GM12878 (cell line): Measurements from ENCODE around the gene TSPAN31. TPM values are rescaled to one million over a fixed set of nuclear protein-coding genes. Genes with fewer than 3 reads are reported as not detected.

Source experiments
- ATAC-seq: fragments of 200-7000 bp; cut with Tn5 transposase; 3 replicates; pipeline ENCODE4 v1.9.1; 2020; ENCODE audit warnings: mild to moderate bottlenecking, moderate library complexity
- BruUV-seq: library from RNA; stranded (reverse); fragments of 400-500 nt; replicated peaks from 2 replicates; lab custom pipeline; 2021; lab: Mats Ljungman, UMichigan
- CTCF ChIA-PET: fragments of 300-600 bp; sonication (Branson Sonifier 250); formaldehyde crosslinking; extraction: SDS; loops from one replicate; lab custom pipeline; 2021; ENCODE audit warnings: inconsistent platforms; lab: Yijun Ruan, JAX
- POLR2A ChIA-PET: fragments of 350-600 bp; formaldehyde crosslinking; extraction: SDS; loops from one replicate; lab custom pipeline; 2021; ENCODE audit warnings: inconsistent platforms; lab: Charles Lee
- RAD21 ChIA-PET: fragments of 300-600 bp; sonication (Branson Sonifier 250); formaldehyde crosslinking; loops from one replicate; lab custom pipeline; 2023; ENCODE audit warnings: antibody characterized with exemption; ENCODE audit not compliant: unreplicated experiment; lab: Charles Lee
- SMC1A ChIA-PET: fragments of 300-600 bp; sonication (Branson Sonifier 250); formaldehyde crosslinking; loops from one replicate; lab custom pipeline; 2023; ENCODE audit not compliant: unreplicated experiment, uncharacterized antibody; lab: Charles Lee
- DNase-seq: peaks from one replicate; pipeline ENCODE4 v3.0.0-alpha.2; 2011; ENCODE audit warnings: low read depth, low spot score
- FAIRE-seq: peaks from 3 replicates; lab custom pipeline; 2011; peaks lifted over from hg19 to GRCh38; lab: Jason Lieb, UNC
- H2AFZ ChIP-seq: 2 replicates; pipeline ENCODE4 v1.6.0; 2011; ENCODE audit warnings: low read depth, low read length, control low read depth; ENCODE audit not compliant: control insufficient read depth
- H3K27ac ChIP-seq: 2 replicates; pipeline ENCODE4 v1.5.1; 2011; ENCODE audit warnings: control low read depth; ENCODE audit not compliant: control insufficient read depth, insufficient read depth
- H3K27me3 ChIP-seq, 2 experiments: replicated peaks in 1 of 2; 2 replicates each; pipeline versions ENCODE4 v1.6.0 to v1.6.1; 2011; ENCODE audit warnings: low read length in 1 of 2; ENCODE audit not compliant: control insufficient read depth in 2 of 2, insufficient read depth in 2 of 2
- H3K36me3 ChIP-seq, 2 experiments: 2 replicates each; pipeline ENCODE4 v1.5.1; 2011; ENCODE audit warnings: low read length in 1 of 2; ENCODE audit not compliant: control insufficient read depth in 2 of 2, insufficient read depth in 2 of 2
- H3K4me1 ChIP-seq: 2 replicates; pipeline ENCODE4 v1.6.1; 2011; ENCODE audit warnings: mild to moderate bottlenecking, low read length, moderate library complexity, mixed read lengths; ENCODE audit not compliant: control insufficient read depth, insufficient read depth
- H3K4me2 ChIP-seq: 2 replicates; pipeline ENCODE4 v1.6.0; 2011; ENCODE audit warnings: control low read depth; ENCODE audit not compliant: control insufficient read depth, insufficient read depth
- H3K4me3 ChIP-seq: fragments of 200-600 bp; sonication (generic); 2 replicates; pipeline ENCODE4 v1.5.1; 2016
- H3K79me2 ChIP-seq: 2 replicates; pipeline ENCODE4 v1.6.0; 2011; ENCODE audit warnings: low read length; ENCODE audit not compliant: control insufficient read depth, insufficient read depth
- H3K9ac ChIP-seq: 2 replicates; pipeline ENCODE4 v1.8.0; 2011; ENCODE audit warnings: low read length, control low read depth, mixed read lengths; ENCODE audit not compliant: control insufficient read depth, insufficient read depth
- H3K9me3 ChIP-seq: replicated peaks from 3 replicates; pipeline ENCODE4 v1.5.1; 2011; ENCODE audit warnings: mild to moderate bottlenecking, low read length; ENCODE audit not compliant: control insufficient read depth, insufficient read depth
- H4K20me1 ChIP-seq: 2 replicates; pipeline ENCODE4 v1.6.0; 2011; ENCODE audit not compliant: control insufficient read depth, insufficient read depth
- CBX3 ChIP-seq: fragments of 200-600 bp; sonication (generic); IDR thresholded peaks from 2 replicates; pipeline ENCODE4 v1.6.1; 2016; ENCODE audit warnings: low read depth, borderline replicate concordance
- CBX5 ChIP-seq: sonication (generic); IDR thresholded peaks from 2 replicates; pipeline ENCODE4 v1.6.1; 2016; ENCODE audit warnings: low read depth, moderate library complexity, mild to moderate bottlenecking, inconsistent platforms
- EGR1 ChIP-seq, 2 experiments: IDR thresholded peaks; 1 replicate in 1 of 2; 2 replicates in 1 of 2; pipeline ENCODE4 v1.6.1; 2011 to 2012; ENCODE audit warnings: low read depth in 2 of 2, low read length in 2 of 2, borderline replicate concordance in 1 of 2, mild to moderate bottlenecking in 1 of 2, moderate library complexity in 1 of 2
- ESRRA ChIP-seq: IDR thresholded peaks from 2 replicates; pipeline ENCODE4 v1.6.1; 2012; ENCODE audit warnings: mild to moderate bottlenecking, low read length, improper control_type of control experiment
- ETV6 ChIP-seq, 2 experiments: fragments of 450-650 bp in 1 of 2; IDR thresholded peaks in 1 of 2; conservative IDR thresholded peaks in 1 of 2; 2 replicates each; pipeline ENCODE4 v1.6.1; 2014; ENCODE audit warnings: antibody characterized with exemption in 1 of 2, borderline replicate concordance in 1 of 2, low read depth in 1 of 2, mild to moderate bottlenecking in 1 of 2, moderate library complexity in 1 of 2
- KLF5 ChIP-seq: fragments of 450-650 bp; IDR thresholded peaks from 2 replicates; pipeline ENCODE4 v1.6.1; 2014; ENCODE audit warnings: mild to moderate bottlenecking; ENCODE audit not compliant: partially characterized antibody
- NFYB ChIP-seq: IDR thresholded peaks from 2 replicates; pipeline ENCODE4 v1.6.1; 2011; ENCODE audit warnings: low read depth, mild to moderate bottlenecking, low read length, improper control_type of control experiment, moderate library complexity; ENCODE audit not compliant: insufficient read depth
- RAD51 ChIP-seq: fragments of 450-650 bp; IDR thresholded peaks from 2 replicates; pipeline ENCODE4 v1.6.1; 2016; ENCODE audit warnings: moderate library complexity, mild to moderate bottlenecking, inconsistent platforms
- WGBS: methylation state at CpG from one replicate; pipeline ENCODE4 v1.1.6; 2016; ENCODE audit warnings: low lambda C conversion rate; ENCODE audit not compliant: insufficient replicate concordance, insufficient coverage; ENCODE audit errors: missing lambda C conversion rate; 5-methylcytosine and 5-hydroxymethylcytosine counted together
- in situ Hi-C: fragments of 300-500 bp; cut with MboI; formaldehyde crosslinking; loops from 9 replicates; pipeline ENCODE4 v1.14.3; 2018; ENCODE audit warnings: mixed read lengths
- intact Hi-C: fragments of 100-400 bp; cut with micrococcal nuclease; formaldehyde crosslinking; loops from one replicate; pipeline ENCODE4 v1.14.2; 2022; ENCODE audit not compliant: unreplicated experiment
- polyA plus RNA-seq, 11 experiments: library from polyadenylated mRNA; depleted of rRNA in 4 of 11; unstranded in 6 of 11; stranded (reverse) in 5 of 11; fragments of >200 nt; fragmentation: Nextera tagmentation in 4 of 11; fragmentation: Illumina TruSeq in 1 of 11; extraction: Ambion mirVana in 4 of 11; extraction: Trizol in 1 of 11; gene quantifications; 1 replicate in 1 of 11; 2 replicates in 10 of 11; pipeline versions ENCODE4 v1.2.1 to v1.2.3, GENCODE V29; 2011 to 2016; ENCODE audit warnings: inconsistent platforms in 2 of 11, missing spikeins in 2 of 11, low read depth in 1 of 11
- total RNA-seq, 4 experiments: library from RNA; depleted of rRNA in 3 of 4; stranded (reverse); fragments of >200 nt in 3 of 4; fragmentation: Illumina TruSeq in 1 of 4; extraction: Trizol in 1 of 4; gene quantifications; 2 replicates each; pipeline versions ENCODE4 v1.2.1 to v1.2.3, GENCODE V29; 2013 to 2021

Gene TSPAN31
- total and polyA plus RNA-seq, 10 of the 15 experiments (the other 5 are each of a cell fraction or from before 2014, with no cell fraction given): 11.8 to 32.2 (median 24.7) TPM

GRCh38 chr12:57776247-57776587 lies 31.4 kb downstream of the TSPAN31 start:
- FAIRE-seq: no peak

GRCh38 chr12:57777367-57777766 lies 32.5 kb downstream of the TSPAN31 start:
- H3K36me3 ChIP-seq: no peaks in the 10 kb centered on the region
- no peaks in the 10 kb centered on the region for H3K9me3 ChIP-seq
- H3K79me2 ChIP-seq: no peaks in the 10 kb centered on the region
- DNase-seq (no peak), ATAC-seq (no peak), FAIRE-seq (no peak)
- SMC1A ChIA-PET: no interaction called here
- H4K20me1 ChIP-seq: no peaks in the 10 kb centered on the region
- no peak overlapping the region for H2AFZ ChIP-seq
- no peak overlapping the region for H3K4me2 ChIP-seq
- WGBS: 98% methylated on average over 7 of the region's 7 CpGs
- intact Hi-C loops (no loop called here), in situ Hi-C loops (no loop called here)
- RAD21 ChIA-PET: no interaction called here
- H3K27ac ChIP-seq: no peak overlapping the region
- POLR2A ChIA-PET: no interaction called here
- no peak overlapping the region for H3K4me3 ChIP-seq
- H3K4me1 ChIP-seq: peaks cover 11% of the 10 kb centered on the region
- no peak overlapping the region for H3K9ac ChIP-seq
- H3K27me3 ChIP-seq: no peaks in the 10 kb centered on the region
- no TSS peak for BruUV-seq
- CTCF ChIA-PET: interaction anchor here (1.0 to 2.1 kb wide), 3 partner anchors 10 to 21 kb away, joined by 3 to 9 read pairs (median 4); no protein-coding TSS in a partner anchor
- TF ChIP-seq EGR1 (IDR thresholded peaks at IDR 0.05; ENCODE audit: borderline replicate concordance in 1 of 2, low read depth in 2 of 2, low read length in 2 of 2): no peak
- TF ChIP-seq ESRRA: no peak
- no peak for TF ChIP-seq CBX3
- TF ChIP-seq KLF5: no peak

More at GRCh38 chr12:57776247-57776587, 31.4 kb downstream of the TSPAN31 start:
- no peaks in the 10 kb centered on the region for H3K9me3 ChIP-seq
- BruUV-seq: no TSS peak
- RAD21 ChIA-PET: no interaction called here
- CTCF ChIA-PET: interaction anchor here (0.8 to 3.0 kb wide), 5 partner anchors 10 to 122 kb away, joined by 3 to 10 read pairs (median 4); no protein-coding TSS in a partner anchor
- H3K27me3 ChIP-seq: no peaks in the 10 kb centered on the region
- H3K4me1 ChIP-seq: peaks cover 3% of the 10 kb centered on the region
- H4K20me1 ChIP-seq: no peaks in the 10 kb centered on the region
- H3K9ac ChIP-seq: no peak overlapping the region
- H3K36me3 ChIP-seq: no peaks in the 10 kb centered on the region
- in situ Hi-C loops (no loop called here), intact Hi-C loops (no loop called here)
- no peak overlapping the region for H3K27ac ChIP-seq
- no peak for ATAC-seq
- H3K79me2 ChIP-seq: no peaks in the 10 kb centered on the region
- POLR2A ChIA-PET: no interaction called here
- no peak overlapping the region for H3K4me2 ChIP-seq
- TF ChIP-seq NFYB (no peak), ETV6 (conservative IDR thresholded peaks at IDR 0.05 in 1 of 2, IDR thresholded peaks at IDR 0.05 in 1 of 2; ENCODE audit: borderline replicate concordance in 1 of 2, low read depth in 1 of 2) (no peak), CBX5 (no peak), RAD51 (no peak)
- DNase-seq: no peak
- 85% methylated on average over 2 of the region's 2 CpGs for WGBS
- no peak overlapping the region for H2AFZ ChIP-seq
- SMC1A ChIA-PET: no interaction called here
- H3K4me3 ChIP-seq: no peak overlapping the region
